Activated CD4-positive, alpha-beta T cell treated with anti-CD3 and anti-CD28 coated beads for 24 hours (primary cell): Measurements from ENCODE around the gene GALC.
"Not testable (repeated sequence)": the region's sequence is repeated elsewhere in the genome, so short reads cannot be mapped to it uniquely, and the experiment has no call there.

Experiments
- DNase-seq, 2 donors: peaks; one replicate each; pipeline ENCODE4 v3.0.0-alpha.2; 2020; ENCODE audit warnings: low read depth in 2 of 2

The GALC gene

GRCh38 chr14:87992718-87993628 is at the start of gene GALC:
TSS of gene GALC (minus strand) at chr14:87993182. CDS start at chr14:87993164, 18 bp downstream.
- DNase-seq = peak; percentile 89 to 91

DNA sequence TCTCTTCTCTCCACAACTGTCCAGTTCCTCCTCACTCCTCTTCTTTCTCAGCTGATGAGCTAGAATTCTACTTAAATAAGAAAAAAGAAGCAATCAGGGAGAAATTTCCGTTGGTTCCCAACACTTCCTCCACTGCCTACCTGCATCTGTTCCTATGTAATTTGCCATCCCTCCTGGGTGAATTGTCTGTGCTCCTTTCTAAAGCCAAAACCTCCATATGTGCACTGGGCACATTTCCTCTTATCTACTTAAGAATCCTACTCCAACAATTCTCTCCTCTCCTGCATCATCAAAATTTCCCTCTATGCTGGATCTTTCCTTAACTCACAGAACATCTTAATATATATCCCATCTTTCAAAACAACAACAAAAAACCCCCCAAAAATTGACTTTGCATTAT is 47.2 kb upstream of the GALC start:
- no peak for DNase-seq

GRCh38 chr14:88039197-88039596 is 46.2 kb upstream of the GALC start:
- no peak for DNase-seq

- no peak for DNase-seq
These were observed 44.3 kb upstream of the GALC start for GRCh38 chr14:88037325-88037724.

DNA sequence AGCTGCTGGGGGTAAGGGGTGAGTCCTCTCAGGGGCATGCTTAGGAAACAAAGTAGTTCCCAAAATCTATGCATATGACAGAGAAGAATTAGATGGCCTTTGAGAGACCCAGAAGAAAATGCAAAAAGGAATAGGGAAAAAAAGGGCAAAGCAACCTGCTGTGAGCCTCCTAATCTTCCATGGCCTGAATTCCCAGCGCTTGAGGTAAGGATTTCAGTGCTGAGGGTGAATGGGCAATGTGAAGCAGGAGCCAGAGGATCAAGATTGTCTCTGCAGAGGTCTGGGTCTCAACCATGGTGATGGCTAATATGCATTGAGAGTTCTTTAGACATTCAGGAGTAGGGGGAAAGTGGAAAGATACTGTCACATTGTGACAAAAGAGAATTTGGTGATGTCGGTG is 43.4 kb upstream of the GALC start:
- DNase-seq = no peak

- no peak for DNase-seq
These were observed 41.1 kb upstream of the GALC start for GRCh38 chr14:88034076-88034475.

- DNase-seq = no peak
These were observed 39.4 kb upstream of the GALC start for GRCh38 chr14:88032373-88032772.

GRCh38 chr14:88030892-88031291 is 37.9 kb upstream of the GALC start:
- no peak for DNase-seq

DNA sequence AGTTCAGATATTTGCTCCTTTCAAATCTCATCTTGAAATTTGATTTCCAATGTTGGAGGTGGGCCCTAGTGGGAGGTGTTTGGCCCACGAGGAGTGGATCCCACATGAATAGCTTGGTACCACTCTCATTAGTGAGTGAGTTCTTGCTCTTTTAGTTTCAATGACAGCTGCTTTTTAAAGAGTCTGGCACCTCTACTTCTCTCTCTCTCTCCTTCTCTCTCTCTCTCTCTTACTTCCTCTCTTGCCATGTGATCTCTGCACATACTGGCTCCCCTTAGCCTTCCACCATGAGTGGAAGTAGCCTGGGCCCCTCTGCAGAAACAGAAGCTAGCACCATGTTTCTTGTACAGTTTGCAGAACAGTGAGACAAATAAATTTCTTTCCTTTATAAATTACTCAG is 37.1 kb upstream of the GALC start:
- no peak for DNase-seq

DNA sequence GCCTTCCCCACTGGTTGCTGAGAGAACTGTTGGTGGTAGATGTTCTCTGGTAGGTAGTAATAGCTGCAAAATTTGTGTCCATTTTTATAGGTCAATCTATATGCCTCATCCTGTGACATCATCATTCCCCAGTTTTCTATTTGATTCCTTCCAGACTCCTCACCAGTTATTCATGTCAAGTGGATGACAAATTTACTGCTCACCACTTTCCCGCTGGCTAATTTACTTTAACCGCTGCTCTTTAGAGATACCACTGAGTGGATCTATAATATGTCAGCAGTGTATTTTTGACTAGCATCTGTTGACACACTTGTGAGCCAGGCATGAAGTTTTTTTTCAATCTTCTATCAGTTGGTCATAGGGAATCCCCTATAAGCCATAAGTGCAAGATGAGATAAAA is 36.5 kb upstream of the GALC start:
- no peak for DNase-seq

DNA sequence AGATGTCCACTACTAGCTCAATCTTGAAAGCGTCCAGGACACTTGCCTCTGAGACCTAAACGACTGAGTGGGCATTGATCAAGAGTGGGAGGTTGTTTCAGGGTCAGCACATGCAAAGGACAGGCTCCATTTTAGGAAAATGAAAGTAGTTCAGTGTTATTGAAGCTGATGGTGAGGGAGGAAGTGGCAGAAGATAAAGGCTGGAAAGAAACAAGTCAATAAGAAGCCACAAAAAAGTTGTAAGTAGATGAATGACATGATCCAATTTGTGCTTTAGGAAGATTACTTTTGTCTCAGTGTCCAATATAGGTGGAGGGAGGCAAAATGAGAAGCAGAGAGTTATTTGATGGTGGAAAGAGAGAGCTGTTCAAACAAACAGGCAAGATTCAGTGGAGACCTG is 33.9 kb upstream of the GALC start:
- no peak for DNase-seq

DNA sequence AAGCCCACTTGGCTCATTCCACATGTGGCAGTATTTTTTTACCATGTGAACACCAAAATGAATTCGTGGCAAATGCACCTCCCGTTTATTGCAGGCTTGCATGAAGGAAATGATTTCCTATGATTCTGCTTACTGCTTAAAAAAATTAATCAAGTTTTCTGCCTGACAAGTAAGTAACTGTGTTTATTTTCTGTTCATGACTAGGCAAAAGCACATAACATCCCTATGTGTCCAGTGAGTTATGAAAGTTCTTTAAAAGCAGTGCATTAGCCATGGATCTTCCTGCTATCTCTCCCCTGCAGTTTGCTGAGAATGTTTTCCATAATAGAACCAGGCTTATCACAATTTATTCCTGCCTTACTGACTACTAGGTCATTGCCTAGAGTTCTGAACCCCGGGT is 32.3 kb upstream of the GALC start:
- no peak for DNase-seq

DNA sequence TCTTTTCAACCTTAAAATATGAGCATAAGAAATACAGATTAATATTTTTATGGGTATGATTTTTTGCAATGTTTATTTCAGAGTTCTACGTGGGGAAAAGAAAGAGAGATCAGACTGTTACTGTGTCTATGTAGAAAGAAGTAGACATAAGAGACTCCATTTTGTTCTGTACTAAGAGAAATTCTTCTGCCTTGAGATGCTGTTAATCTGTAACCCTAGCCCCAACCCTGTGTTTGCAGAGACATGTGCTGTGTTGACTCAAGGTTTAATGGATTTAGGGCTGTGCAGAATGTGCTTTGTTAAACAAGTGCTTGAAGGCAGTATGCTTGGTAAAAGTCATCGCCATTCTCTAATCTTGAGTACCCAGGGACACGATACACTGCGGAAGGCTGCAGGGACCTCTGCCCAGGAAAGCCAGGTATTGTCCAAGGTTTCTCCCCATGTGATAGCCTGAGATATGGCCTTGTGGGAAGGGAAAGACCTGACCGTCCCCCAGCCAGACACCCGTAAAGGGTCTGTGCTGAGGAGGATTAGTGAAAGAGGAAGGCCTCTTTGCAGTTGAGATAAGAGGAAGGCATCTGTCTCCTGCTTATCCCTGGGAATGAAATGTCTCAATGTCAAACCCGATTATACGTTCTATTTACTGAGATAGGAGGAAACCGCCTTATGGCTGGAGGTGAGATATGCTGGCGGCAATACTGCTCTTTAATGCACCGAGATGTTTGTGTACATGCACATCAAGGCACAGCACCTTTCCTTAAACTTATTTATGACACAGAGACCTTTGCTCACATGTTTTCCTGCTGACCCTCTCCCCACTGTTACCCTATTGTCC is 31.5 kb upstream of the GALC start:
- DNase-seq = not testable (repeated sequence)

DNA sequence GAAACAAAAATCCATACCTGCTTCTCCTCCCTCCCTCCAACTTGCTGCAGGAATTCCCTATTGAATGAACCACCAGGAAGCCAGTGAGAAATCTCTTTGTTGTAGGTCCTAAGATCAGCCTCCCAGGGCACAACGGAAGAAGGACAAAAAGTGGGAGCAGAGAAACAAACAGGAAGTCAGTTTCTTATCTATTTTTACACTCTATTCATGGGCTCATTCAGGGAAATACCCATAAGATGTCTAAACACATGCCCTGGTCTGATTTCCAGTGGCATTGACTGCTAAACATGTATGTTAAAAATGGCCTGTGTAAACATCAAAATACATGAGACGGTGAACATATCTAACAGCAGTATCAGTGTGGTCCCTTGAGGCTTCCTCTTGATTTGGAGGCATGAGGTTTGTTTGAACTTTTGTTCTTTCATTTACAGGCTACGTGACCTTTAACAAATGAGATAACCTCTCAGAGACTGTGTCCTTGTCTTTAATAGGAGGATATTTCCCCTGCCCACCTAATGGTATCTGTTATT is 30.7 kb upstream of the GALC start:
- DNase-seq = no peak

GRCh38 chr14:88017535-88017934 is 24.6 kb upstream of the GALC start:
- DNase-seq = no peak

GRCh38 chr14:88016768-88017167 is 23.8 kb upstream of the GALC start:
- no peak for DNase-seq

- DNase-seq = no peak
These were observed 20.9 kb upstream of the GALC start for GRCh38 chr14:88013750-88014349.

DNA sequence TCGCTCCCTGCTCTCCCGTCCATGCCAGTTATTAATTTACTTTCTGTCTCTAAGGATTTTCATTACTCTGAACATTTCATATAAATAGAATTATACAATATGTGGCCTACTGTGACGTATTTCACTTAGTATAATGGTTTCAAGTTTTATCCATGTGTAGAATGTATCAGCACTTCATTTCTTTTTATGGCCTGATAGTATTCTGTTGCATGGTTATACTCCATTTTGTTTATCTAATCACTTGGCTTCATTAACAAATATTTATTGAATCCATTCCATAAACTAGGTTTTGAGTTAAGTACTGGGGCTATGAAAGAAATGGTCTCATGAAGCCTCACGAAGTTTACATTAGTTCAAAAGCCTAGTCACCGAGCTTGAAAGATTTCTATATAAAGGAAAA is 19.5 kb upstream of the GALC start:
- no peak for DNase-seq

- no peak for DNase-seq
These were observed 17.3 kb upstream of the GALC start for GRCh38 chr14:88010331-88010730.

DNA sequence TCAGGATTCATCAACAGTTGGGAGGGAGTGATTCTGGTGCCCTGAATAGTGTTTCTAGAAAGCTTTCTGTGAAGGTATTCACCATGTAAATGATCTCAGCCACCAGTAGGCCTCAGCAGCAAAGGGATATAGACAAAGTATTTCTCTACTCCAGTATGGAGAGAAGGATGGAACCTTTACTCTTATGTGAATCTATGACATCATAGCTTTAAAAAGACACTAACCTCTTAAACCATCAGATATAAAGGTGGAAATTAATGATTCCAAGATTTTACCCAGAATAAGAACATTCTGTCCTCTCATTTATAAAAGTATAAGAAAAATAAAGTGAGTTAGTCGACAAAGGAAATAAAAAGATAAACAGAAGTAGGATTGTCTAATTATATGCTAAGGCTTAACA is 16.5 kb upstream of the GALC start:
- DNase-seq = no peak

DNA sequence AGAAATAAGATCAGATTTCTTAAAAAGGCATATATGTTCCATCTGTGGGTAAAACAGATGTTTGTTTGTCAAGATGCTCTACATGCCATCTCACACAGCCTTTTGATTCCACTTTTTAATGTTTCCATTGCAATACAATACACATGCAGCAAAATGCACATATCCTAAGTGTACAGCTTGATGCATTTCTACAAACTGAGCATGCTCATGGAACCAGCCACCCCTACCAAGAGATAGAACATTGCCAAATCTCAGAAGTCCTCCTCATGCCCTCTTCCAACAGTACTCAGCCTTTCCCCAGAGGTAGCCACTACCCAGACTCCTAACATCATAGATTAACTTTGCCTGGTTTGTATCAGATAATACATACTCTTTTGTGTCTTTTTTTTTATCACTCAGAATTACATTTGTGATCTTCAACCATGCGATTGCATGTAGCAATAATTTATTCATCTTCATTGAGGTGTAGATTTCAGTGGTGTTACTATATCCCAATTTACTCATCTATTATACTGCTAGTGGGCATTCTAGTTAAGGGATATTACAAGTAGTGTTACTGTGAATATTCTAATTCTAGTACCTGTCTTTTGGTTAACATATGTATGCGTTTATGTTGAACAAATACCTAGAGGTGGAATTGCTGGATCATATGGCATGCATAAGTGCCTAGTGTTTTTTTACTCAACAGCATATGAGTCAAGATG is 15.2 kb upstream of the GALC start:
- DNase-seq = no peak

GRCh38 chr14:88007608-88008007 is 14.6 kb upstream of the GALC start:
- no peak for DNase-seq
